GM23338 (cell line): Measurements from ENCODE around the gene STAT1.

Experiments
- EZH2 ChIP-seq: fragments of 200-600 bp; sonication (generic); IDR thresholded peaks from one replicate; pipeline ENCODE4 v1.8.0; 2017; ENCODE audit warnings: antibody characterized with exemption, mild to moderate bottlenecking, low read depth; ENCODE audit not compliant: unreplicated experiment
- EZH2phosphoT487 ChIP-seq: fragments of 200-600 bp; sonication (generic); IDR thresholded peaks from one replicate; pipeline ENCODE4 v1.8.1; 2018; ENCODE audit warnings: antibody characterized with exemption; ENCODE audit not compliant: unreplicated experiment
- ZNF331 ChIP-seq: fragments of 250-450 bp; sonication (Bioruptor Pico); IDR thresholded peaks from 2 replicates; pipeline ENCODE4 v1.5.0; 2020; ENCODE audit warnings: low read depth, mild to moderate bottlenecking, moderate library complexity
- TF ChIP-seq, protein P1 (sequence below), 2 experiments: fragments of 200-600 bp in 1 of 2; sonication (generic) in 1 of 2; conservative IDR thresholded peaks; 2 replicates each; pipeline versions ENCODE4 v1.5.1 to v1.6.1; 2016 to 2017; ENCODE audit warnings: antibody characterized with exemption in 2 of 2, low read depth in 2 of 2, mild to moderate bottlenecking in 2 of 2, moderate library complexity in 1 of 2
- TF ChIP-seq, protein P2 (sequence below): IDR thresholded peaks from 2 replicates; pipeline ENCODE4 v1.6.1; 2016; ENCODE audit warnings: antibody characterized with exemption
- TF ChIP-seq, protein P3 (sequence below): IDR thresholded peaks from one replicate; pipeline ENCODE4 v1.6.1; 2018; ENCODE audit warnings: antibody characterized with exemption; ENCODE audit not compliant: unreplicated experiment

DNA sequence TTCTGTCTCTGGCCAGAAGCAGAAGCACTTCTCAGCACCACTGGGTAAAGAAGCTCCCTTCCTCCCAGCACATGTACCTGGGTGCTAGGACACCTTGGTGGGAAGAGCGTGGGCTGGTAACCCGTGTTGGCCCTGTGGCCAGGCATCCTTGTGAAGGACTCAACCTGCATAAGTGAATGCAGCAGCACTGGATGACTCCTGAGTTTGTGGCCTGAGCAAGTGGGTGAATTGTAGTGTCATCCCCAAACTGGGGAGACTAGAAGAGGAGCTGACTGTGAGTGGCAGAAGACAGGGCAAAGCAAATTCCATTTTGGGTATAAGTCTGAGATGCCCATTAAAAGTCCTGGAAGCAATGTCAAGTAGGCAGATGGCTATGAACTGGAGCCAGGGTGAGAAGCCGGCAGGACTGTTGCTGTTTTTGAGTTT, 63.4 kb downstream of the STAT1 start:
- TF ChIP-seq, protein P1, sequence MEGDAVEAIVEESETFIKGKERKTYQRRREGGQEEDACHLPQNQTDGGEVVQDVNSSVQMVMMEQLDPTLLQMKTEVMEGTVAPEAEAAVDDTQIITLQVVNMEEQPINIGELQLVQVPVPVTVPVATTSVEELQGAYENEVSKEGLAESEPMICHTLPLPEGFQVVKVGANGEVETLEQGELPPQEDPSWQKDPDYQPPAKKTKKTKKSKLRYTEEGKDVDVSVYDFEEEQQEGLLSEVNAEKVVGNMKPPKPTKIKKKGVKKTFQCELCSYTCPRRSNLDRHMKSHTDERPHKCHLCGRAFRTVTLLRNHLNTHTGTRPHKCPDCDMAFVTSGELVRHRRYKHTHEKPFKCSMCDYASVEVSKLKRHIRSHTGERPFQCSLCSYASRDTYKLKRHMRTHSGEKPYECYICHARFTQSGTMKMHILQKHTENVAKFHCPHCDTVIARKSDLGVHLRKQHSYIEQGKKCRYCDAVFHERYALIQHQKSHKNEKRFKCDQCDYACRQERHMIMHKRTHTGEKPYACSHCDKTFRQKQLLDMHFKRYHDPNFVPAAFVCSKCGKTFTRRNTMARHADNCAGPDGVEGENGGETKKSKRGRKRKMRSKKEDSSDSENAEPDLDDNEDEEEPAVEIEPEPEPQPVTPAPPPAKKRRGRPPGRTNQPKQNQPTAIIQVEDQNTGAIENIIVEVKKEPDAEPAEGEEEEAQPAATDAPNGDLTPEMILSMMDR (conservative IDR thresholded peaks at IDR 0.05; ENCODE audit: low read depth in 2 of 2): no peak
- TF ChIP-seq, protein P2, sequence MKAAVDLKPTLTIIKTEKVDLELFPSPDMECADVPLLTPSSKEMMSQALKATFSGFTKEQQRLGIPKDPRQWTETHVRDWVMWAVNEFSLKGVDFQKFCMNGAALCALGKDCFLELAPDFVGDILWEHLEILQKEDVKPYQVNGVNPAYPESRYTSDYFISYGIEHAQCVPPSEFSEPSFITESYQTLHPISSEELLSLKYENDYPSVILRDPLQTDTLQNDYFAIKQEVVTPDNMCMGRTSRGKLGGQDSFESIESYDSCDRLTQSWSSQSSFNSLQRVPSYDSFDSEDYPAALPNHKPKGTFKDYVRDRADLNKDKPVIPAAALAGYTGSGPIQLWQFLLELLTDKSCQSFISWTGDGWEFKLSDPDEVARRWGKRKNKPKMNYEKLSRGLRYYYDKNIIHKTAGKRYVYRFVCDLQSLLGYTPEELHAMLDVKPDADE: no peak
- TF ChIP-seq, protein P3, sequence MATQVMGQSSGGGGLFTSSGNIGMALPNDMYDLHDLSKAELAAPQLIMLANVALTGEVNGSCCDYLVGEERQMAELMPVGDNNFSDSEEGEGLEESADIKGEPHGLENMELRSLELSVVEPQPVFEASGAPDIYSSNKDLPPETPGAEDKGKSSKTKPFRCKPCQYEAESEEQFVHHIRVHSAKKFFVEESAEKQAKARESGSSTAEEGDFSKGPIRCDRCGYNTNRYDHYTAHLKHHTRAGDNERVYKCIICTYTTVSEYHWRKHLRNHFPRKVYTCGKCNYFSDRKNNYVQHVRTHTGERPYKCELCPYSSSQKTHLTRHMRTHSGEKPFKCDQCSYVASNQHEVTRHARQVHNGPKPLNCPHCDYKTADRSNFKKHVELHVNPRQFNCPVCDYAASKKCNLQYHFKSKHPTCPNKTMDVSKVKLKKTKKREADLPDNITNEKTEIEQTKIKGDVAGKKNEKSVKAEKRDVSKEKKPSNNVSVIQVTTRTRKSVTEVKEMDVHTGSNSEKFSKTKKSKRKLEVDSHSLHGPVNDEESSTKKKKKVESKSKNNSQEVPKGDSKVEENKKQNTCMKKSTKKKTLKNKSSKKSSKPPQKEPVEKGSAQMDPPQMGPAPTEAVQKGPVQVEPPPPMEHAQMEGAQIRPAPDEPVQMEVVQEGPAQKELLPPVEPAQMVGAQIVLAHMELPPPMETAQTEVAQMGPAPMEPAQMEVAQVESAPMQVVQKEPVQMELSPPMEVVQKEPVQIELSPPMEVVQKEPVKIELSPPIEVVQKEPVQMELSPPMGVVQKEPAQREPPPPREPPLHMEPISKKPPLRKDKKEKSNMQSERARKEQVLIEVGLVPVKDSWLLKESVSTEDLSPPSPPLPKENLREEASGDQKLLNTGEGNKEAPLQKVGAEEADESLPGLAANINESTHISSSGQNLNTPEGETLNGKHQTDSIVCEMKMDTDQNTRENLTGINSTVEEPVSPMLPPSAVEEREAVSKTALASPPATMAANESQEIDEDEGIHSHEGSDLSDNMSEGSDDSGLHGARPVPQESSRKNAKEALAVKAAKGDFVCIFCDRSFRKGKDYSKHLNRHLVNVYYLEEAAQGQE: no peak
- TF ChIP-seq EZH2phosphoT487 (no peak), EZH2 (no peak), ZNF331 (CRISPR knock-in tag) (no peak)
